Type B pancreatic cell (in vitro differentiated cells): ENCODE data around the gene TBC1D1. TPM values are rescaled to one million over a fixed set of nuclear protein-coding genes. Genes with fewer than 3 reads are reported as not detected.

Experiments used
- DNase-seq: peaks from one replicate; pipeline ENCODE4 v3.0.0; 2021; ENCODE audit warnings: mixed read lengths; ENCODE audit not compliant: unreplicated experiment; ENCODE audit errors: extremely low spot score
- H3K27ac Mint-ChIP-seq: 2 replicates; pipeline ENCODE4 v1.8.0; 2021; ENCODE audit warnings: mild to moderate bottlenecking, mixed read lengths
- H3K27me3 Mint-ChIP-seq: 2 replicates; pipeline ENCODE4 v1.8.0; 2021; ENCODE audit warnings: mixed read lengths
- H3K36me3 Mint-ChIP-seq: 2 replicates; pipeline ENCODE4 v1.8.0; 2021; ENCODE audit warnings: mixed read lengths
- H3K4me1 Mint-ChIP-seq: one replicate; pipeline ENCODE4 v1.8.0; 2021; ENCODE audit warnings: mixed read lengths; ENCODE audit not compliant: unreplicated experiment
- H3K4me3 Mint-ChIP-seq: 2 replicates; pipeline ENCODE4 v1.8.0; 2021; ENCODE audit warnings: mild to moderate bottlenecking, mixed read lengths
- H3K9me3 Mint-ChIP-seq: 2 replicates; pipeline ENCODE4 v1.8.0; 2021; ENCODE audit warnings: mixed read lengths
- total RNA-seq: library from RNA; stranded (reverse); gene quantifications from 2 replicates; pipeline ENCODE4 v1.2.1, GENCODE V29; 2021; ENCODE audit warnings: low replicate concordance
- TF ChIP-seq, protein P1 (sequence below): fragments of 200-600 bp; sonication (generic); conservative IDR thresholded peaks from 2 replicates; pipeline ENCODE4 v1.5.0; 2021; ENCODE audit warnings: antibody characterized with exemption, mild to moderate bottlenecking

Gene TBC1D1
- total RNA-seq, 1 donor from 2014 or later, result 110 TPM

DNA sequence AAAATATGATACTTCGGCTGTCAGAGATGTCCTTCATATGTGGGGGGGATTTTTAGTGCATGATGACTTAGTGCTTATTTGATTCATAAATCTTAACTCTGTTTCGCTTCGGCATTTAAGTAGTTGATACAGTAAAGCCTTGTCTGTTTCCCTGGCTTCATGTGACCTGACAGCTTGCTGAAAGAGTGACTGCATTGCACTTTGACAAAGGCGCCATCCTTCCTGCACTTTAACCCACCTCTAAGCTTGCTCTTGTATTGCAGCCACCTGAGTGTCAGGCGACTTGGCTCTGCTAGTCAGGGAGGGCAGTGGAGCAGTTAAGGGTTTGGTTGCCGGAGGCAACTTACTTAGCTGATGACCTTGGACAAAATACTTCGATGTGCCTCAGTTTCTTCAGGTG, 134.8 kb downstream of the TBC1D1 start:
- peaks cover 43% of the 10 kb centered on the region for H3K36me3 Mint-ChIP-seq
- H3K27me3 Mint-ChIP-seq, result no peaks in the 10 kb centered on the region
- no peak overlapping the region for H3K4me3 Mint-ChIP-seq
- peaks cover 48% of the 10 kb centered on the region for H3K4me1 Mint-ChIP-seq
- DNase-seq, result no peak
- TF ChIP-seq, protein P1, sequence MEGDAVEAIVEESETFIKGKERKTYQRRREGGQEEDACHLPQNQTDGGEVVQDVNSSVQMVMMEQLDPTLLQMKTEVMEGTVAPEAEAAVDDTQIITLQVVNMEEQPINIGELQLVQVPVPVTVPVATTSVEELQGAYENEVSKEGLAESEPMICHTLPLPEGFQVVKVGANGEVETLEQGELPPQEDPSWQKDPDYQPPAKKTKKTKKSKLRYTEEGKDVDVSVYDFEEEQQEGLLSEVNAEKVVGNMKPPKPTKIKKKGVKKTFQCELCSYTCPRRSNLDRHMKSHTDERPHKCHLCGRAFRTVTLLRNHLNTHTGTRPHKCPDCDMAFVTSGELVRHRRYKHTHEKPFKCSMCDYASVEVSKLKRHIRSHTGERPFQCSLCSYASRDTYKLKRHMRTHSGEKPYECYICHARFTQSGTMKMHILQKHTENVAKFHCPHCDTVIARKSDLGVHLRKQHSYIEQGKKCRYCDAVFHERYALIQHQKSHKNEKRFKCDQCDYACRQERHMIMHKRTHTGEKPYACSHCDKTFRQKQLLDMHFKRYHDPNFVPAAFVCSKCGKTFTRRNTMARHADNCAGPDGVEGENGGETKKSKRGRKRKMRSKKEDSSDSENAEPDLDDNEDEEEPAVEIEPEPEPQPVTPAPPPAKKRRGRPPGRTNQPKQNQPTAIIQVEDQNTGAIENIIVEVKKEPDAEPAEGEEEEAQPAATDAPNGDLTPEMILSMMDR, result no peak
- H3K9me3 Mint-ChIP-seq, result peaks cover 3% of the 10 kb centered on the region
- H3K27ac Mint-ChIP-seq, result no peak overlapping the region

DNA sequence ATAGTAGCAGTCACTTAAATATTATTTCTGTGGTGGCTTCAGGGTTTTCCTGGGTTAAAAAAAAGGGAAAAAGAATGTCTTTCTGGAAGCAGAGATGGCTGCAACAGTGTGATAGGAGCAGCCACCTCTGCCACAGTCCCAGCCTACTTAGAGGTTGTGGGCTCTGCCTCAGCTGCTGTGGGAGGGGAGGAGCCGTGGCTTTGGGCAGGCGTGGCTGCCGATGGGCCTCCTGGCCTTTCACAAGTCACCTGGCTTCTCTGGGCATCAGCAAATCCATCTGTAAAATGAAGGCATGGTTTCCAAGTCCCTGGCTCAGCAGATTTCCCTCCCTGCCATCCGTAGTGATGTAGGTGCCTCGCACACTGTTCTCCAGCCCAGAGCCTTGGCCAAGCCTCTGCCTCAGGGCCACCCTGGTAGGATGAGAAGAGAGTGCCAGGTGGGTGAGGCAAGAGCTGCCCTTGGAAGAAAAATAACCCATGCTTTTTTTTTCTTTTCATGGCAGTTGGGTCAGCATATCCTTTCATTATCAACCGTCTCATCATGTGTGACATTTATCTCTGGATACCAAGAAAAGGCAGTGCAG, 135.4 kb downstream of the TBC1D1 start:
- H3K4me1 Mint-ChIP-seq, result peaks cover 48% of the 10 kb centered on the region
- H3K9me3 Mint-ChIP-seq, result no peaks in the 10 kb centered on the region
- no peak overlapping the region for H3K27ac Mint-ChIP-seq
- DNase-seq, result no peak
- TF ChIP-seq, protein P1, result no peak
- peaks cover 37% of the 10 kb centered on the region for H3K36me3 Mint-ChIP-seq
- no peaks in the 10 kb centered on the region for H3K27me3 Mint-ChIP-seq
- no peak overlapping the region for H3K4me3 Mint-ChIP-seq

GRCh38 chr4:38030023-38030422, 139.1 kb downstream of the TBC1D1 start:
- peaks cover 28% of the 10 kb centered on the region for H3K36me3 Mint-ChIP-seq
- H3K9me3 Mint-ChIP-seq, result no peaks in the 10 kb centered on the region
- no peak for DNase-seq
- H3K4me3 Mint-ChIP-seq, result no peak overlapping the region
- no peaks in the 10 kb centered on the region for H3K27me3 Mint-ChIP-seq
- H3K4me1 Mint-ChIP-seq, result peaks cover 23% of the 10 kb centered on the region
- no peak overlapping the region for H3K27ac Mint-ChIP-seq
- TF ChIP-seq, protein P1, result no peak

GRCh38 chr4:38034986-38035882, 144.3 kb downstream of the TBC1D1 start:
- Mint-ChIP-seq H3K4me3 (no peak overlapping the region), H3K9me3 (no peaks in the 10 kb centered on the region), H3K4me1 (peaks cover 4% of the 10 kb centered on the region), H3K27me3 (no peaks in the 10 kb centered on the region), H3K36me3 (peaks cover 24% of the 10 kb centered on the region), H3K27ac (no peak overlapping the region)
- DNase-seq, result no peak
- TF ChIP-seq, protein P1, result peak; percentile 81

GRCh38 chr4:38036548-38036947, 145.7 kb downstream of the TBC1D1 start:
- H3K27ac Mint-ChIP-seq, result no peak overlapping the region
- TF ChIP-seq, protein P1, result no peak
- no peaks in the 10 kb centered on the region for H3K27me3 Mint-ChIP-seq
- H3K4me3 Mint-ChIP-seq, result no peak overlapping the region
- peaks cover 4% of the 10 kb centered on the region for H3K4me1 Mint-ChIP-seq
- H3K9me3 Mint-ChIP-seq, result no peaks in the 10 kb centered on the region
- peaks cover 31% of the 10 kb centered on the region for H3K36me3 Mint-ChIP-seq
- DNase-seq, result no peak
